HG03520 (cell line): ENCODE results near the gene TDRD10.
"Not testable (repeated sequence)": the region's sequence is repeated elsewhere in the genome, so short reads cannot be mapped to it uniquely, and the experiment has no call there.

Experiments used
- ATAC-seq: cut with Tn5 transposase; IDR thresholded peaks from one replicate; pipeline ENCODE4 v1.9.1; 2021; ENCODE audit warnings: mild to moderate bottlenecking, moderate library complexity; ENCODE audit not compliant: unreplicated experiment

Gene TDRD10

DNA sequence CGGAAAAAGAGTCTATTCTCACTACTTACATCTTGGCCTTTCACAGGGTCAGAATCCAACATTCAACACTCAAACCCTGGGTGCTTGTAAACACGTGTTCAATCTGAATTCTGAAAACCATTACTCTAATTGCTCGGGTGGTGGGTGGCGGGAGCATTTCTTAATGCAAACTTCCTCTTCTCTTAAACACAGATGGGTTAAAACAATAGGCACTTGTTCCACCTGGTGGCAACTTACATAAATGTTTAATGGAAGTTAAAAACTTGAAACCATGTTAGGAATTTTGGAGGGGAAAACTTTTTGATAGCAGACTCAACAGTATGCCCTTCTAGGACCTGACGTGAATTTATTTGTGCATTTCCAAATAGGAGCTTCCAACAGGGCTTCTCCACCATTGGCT is 23.4 kb upstream of the TDRD10 start:
- ATAC-seq, result no peak

DNA sequence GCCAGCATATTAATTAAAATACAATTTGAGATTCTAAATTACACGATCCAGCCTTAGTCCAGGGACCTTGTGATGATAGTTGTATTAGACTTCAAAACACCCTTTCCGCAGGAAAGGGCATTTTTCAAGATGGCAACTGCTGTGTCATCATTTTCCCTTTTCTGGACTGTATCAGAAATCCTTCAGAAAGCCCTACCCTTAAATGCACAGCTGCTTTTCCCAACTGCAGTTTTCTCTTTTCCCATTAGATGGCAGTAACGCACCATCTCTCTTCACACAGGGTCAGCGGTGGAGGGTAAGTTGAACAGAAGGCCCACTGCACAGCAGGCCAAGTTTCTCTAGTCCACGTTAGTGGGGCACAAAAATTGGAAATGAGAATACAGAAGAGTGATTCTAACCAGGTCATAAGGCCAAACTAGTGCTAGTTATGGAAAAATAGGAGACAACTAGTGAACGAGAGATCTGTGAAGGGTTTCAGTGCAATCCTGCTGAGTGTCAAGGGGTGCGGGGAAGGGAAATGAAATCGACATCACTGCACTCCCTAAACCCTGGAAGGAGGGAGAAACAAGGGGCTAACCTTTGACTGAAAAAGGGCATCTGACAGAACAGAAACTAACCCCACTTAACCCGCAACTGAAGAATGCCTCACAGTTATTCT is 22.1 kb upstream of the TDRD10 start:
- no peak for ATAC-seq

- no peak for ATAC-seq
These were observed 21.0 kb upstream of the TDRD10 start for GRCh38 chr1:154481053-154481452.

GRCh38 chr1:154483941-154484803 is 17.8 kb upstream of the TDRD10 start:
- ATAC-seq, result no peak

- no peak for ATAC-seq
These were observed 16.9 kb upstream of the TDRD10 start for GRCh38 chr1:154485106-154485505.

DNA sequence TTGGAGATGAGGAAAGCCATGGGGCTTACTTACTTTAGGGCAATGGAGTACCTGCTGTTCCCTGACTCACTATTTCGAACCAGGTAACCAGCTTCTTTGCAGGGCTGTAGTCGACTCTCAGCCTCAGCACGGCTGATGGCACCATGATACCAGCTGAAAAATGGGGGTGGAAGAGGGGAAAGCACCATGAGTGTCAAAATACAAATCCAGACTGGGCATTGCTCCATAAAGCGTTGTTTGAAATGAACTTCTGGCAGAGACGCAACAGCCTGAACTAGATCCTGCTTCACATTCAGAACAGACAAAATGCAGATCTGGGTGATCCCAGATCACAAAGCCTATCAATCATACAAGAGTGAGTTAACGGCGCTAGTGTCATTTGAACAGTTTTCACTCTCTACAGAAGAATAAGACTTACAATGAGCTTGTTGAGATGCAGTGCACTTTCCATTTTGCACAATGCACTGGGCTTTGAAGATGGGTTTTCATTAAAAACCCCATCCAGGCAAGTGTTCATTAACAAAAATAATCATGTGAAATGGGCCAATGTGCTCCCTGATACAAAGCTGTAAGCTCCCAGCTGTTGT is 16.0 kb upstream of the TDRD10 start:
- no peak for ATAC-seq

DNA sequence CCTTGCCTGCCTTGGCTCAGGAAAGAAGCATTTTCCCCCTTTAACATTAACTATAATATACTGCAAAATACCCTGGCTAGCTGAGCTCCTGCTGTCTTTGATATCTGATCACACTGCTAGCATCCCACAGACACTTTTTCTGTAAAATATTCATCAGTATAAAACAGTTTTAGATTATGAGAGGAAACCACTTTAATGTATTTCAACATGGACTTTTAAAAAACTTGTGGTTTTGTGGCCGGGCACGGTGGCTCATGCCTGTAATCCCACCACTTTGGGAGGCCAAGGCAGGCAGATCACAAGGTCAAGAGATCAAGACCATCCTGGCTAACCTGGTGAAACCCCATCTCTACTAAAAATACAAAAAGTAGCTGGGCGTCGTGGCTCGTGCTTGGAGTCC is 15.3 kb upstream of the TDRD10 start:
- ATAC-seq, result not testable (repeated sequence)

DNA sequence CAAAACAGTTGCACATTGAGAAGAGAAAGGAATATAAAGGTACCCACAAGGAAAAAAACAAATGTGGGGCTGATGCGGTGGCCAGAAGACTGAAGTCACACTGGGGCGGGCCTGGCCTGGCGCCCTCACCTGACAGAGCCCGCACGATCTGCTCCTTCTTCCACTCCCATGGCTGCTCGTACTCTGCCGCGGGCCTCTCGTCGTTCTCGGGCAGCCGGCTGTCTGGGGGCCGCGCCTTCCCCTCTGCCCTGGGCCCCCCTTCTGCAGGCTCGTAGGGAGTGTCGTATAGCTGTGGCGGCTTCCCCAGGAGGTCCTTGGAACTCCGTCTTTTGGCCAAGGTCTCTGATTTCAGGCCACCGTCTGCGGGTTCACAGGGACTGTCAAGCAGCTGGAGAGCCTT is 13.1 kb upstream of the TDRD10 start:
- ATAC-seq, result no peak

DNA sequence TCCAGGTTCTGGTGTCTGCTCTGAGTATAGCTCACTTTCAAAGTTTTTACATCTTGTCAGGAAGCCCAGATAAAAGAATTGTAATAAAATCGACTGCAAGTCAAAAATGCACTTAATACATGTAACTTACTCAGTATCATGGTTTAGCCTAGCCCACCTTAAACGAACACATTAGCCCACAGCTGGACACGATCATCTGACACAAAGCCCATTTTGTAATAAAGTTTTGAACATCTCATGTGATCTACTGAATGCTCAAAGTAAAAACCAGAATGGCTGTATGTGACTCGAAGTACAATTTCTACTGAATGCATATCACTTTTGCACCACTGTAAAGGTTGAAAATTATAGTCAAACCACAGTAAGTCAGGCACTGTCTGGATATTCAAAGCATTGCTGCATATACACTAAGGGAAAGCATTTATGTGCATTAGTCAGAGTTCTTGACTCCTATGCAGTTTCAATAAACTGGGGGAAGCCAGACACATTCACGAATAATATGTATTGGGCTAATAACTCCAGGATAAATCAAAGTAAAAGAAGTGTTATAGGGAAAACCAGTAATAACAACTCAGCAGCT is 12.2 kb upstream of the TDRD10 start:
- no peak for ATAC-seq

- ATAC-seq, result no peak
These were observed 11.7 kb upstream of the TDRD10 start for GRCh38 chr1:154490317-154490716.

GRCh38 chr1:154492115-154492514 is 9.9 kb upstream of the TDRD10 start:
- no peak for ATAC-seq

DNA sequence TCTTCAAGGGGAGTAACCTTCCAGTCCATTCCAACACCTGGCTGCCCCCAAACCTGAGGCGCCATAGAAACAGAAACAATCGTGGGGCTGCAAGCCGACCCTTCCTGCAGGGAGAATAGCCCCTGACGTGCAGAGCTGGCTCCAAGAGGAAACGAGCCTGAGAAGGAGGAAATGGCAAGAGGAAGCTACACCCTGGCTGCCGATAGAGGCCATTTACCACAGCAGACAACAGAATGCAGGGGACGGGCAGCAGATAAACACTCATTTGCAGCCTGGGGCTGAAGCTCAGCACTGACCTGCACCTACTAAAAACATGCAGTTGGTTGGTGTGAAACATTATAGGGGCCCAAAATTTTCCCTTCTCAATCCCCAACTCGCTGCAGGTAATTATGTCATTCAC is 8.7 kb upstream of the TDRD10 start:
- no peak for ATAC-seq

DNA sequence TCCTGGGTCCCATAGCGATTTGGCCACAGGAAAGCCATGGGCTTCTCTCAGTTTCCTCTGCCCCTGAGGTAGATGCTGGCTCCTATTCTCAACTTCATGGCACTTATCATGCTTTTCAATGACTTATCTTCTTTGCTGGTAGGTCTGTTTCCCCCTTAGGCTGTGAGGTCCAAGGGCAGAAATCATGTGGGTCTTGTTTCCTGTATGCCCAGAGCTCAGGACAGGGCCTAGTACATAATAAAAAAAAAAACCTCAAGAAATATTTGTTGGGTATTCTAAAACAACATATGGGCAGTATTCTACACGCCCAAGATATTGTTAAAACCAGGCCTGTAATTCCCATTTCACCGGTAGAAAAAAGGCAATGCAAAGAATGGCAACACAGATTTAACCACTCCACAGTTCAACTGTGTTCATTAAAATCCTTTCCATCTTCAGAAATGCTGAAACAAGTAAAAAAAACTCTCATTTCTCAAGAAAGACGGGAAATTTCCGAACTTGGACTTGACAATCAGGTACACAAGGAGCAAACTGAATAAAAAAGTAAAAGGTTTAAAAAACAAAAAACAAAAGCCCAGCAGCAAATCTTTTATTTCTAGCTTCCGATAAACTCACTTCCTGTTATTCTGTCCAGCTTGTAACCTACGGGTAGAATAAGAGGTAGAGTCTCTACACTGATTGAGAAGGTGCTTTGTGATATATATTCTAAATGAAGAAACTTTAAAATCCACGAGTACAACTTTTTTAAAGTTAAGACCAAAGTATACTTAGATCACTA is 6.3 kb upstream of the TDRD10 start:
- no peak for ATAC-seq

DNA sequence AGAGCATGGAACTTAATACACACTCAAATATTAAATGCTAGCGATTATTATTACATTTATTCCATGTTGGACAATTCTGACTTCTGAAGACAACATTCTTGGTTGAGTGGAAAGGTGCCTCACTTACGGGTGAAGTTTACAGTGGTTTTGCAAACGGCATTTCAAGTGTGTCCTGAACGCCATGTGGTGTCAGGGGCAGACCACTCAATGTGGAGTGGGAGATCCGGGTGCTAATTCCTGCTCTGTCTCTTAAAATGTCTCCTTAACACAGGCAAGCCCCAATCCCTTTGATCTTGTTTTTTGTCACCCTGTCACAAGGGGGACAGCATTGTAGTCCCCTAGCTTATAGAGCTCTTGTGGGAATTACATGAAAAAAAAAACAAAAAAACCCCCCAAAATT is 5.6 kb upstream of the TDRD10 start:
- ATAC-seq, result no peak

- ATAC-seq, result no peak
These were observed 4.8 kb upstream of the TDRD10 start for GRCh38 chr1:154497026-154497806.

- ATAC-seq, result no peak
These were observed 2.6 kb upstream of the TDRD10 start for GRCh38 chr1:154499446-154499845.

GRCh38 chr1:154500533-154500932 is 1.5 kb upstream of the TDRD10 start:
- ATAC-seq, result no peak

DNA sequence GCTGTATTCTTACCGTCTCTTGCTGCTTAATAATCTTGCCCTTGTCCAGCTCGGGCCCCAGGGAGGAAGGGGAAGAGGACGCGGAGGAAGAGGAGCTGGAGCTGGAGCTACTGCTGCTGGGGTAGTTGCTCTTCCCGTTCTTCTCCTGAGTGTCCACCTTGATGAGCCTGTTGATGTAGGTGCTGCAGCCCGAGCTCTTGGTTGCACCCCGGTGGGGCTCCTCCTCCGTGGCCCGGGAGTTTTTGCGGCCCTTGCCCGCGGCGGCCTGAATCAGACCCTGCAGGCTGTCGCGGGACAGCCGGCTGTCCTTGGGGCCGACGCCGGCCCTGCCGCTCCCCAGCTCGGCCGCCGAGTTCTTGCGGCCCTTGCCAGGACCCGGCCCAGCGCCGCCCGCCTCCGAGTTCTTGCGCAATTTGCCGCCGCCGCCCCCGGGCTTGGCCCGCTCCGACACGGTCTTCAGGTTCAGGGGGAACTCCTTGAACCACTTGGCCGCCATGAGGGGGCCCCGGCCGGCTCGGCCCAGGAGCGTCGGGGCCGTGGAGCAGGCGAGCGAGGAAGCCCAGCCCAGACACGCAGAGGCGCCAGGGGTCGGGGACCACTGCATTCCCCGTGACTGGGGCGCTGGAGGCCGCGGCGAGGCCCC is 475 bp upstream of the TDRD10 start:
- no peak for ATAC-seq

GRCh38 chr1:154502744-154503115 is 711 bp downstream of the TDRD10 start:
- ATAC-seq, result no peak

- no peak for ATAC-seq
These were observed 1.9 kb downstream of the TDRD10 start for GRCh38 chr1:154503898-154504297.
